ENCODE measurements around the gene PRKCZ.

DNA sequence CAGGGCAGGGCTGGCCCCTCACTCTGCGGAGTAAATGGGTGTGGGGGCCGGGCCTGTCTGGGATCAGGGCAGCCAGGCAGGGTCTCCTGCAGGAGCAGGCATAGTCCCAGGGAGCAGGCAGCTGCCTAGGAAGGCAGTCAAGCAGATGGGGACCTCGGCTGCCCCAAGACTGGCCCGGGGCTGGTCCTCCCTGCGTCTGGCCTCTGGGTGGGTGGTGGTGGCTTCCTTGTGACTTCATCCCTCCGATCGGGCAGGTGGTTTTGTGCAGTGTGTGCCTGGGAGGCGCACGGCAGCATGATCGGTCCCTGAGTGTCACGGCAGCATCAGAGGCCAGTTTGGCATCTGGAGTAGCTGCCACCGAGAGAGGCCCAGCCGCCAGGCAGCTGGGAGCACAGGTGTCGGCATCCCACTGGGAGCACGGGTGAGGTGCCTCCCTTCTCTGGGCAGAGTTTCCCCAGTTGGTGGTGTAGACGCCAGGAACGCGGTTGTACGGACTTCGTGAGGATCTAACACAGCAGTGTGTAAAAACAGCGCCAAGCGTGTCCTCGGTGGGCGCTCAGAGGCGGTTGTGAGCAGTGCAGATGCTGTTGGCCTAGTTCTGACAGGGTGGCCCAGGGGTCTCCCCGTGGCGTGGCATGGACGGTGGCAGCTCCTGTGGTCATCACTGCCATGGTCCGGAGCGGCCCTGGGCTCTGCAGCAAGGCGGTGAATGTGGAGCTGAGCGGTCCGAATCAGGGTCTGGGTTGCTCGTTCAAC lies 45.9 kb downstream of the PRKCZ start:
- TF ChIP-seq CTCF (conservative IDR thresholded peaks at IDR 0.05; ENCODE audit: low read depth, low read length) (no peak), EZH2phosphoT487 (IDR thresholded peaks at IDR 0.05; ENCODE audit: borderline replicate concordance, low read length) (no peak)

All from PC-3 (cell line).